GM21515 (cell line): ENCODE measurements around the gene GNL2.

Source experiments
- ATAC-seq: cut with Tn5 transposase; IDR thresholded peaks from one replicate; pipeline ENCODE4 v1.9.1; 2021; ENCODE audit not compliant: unreplicated experiment

GNL2 gene

GRCh38 chr1:37595440-37596181 lies at the start of gene GNL2:
GNL2 (minus strand) TSS chr1:37595937; CDS start chr1:37595822, 115 bp downstream.
- peak; percentile 92 for ATAC-seq

- ATAC-seq: no peak
These were observed 45.3 kb upstream of the GNL2 start for GRCh38 chr1:37641059-37641458.

GRCh38 chr1:37636435-37636834 lies 40.7 kb upstream of the GNL2 start:
- ATAC-seq: no peak

GRCh38 chr1:37634992-37635902 lies 39.5 kb upstream of the GNL2 start:
- no peak for ATAC-seq

- no peak for ATAC-seq
These were observed 38.7 kb upstream of the GNL2 start, which contains the start of gene RSPO1 for GRCh38 chr1:37634244-37634991. RSPO1 (minus strand) TSS chr1:37634892; CDS start chr1:37629661, 5,231 bp downstream.

- ATAC-seq: no peak
These were observed 38.2 kb upstream of the GNL2 start for GRCh38 chr1:37633938-37634243.

- no peak for ATAC-seq
These were observed 37.6 kb upstream of the GNL2 start for GRCh38 chr1:37633040-37633937.

GRCh38 chr1:37631036-37631435 lies 35.3 kb upstream of the GNL2 start:
- no peak for ATAC-seq

GRCh38 chr1:37630426-37631028 lies 34.8 kb upstream of the GNL2 start:
- ATAC-seq: no peak

- no peak for ATAC-seq
These were observed 34.1 kb upstream of the GNL2 start for GRCh38 chr1:37629726-37630425.

GRCh38 chr1:37629008-37629407 lies 33.3 kb upstream of the GNL2 start:
- no peak for ATAC-seq

- ATAC-seq: no peak
These were observed 32.4 kb upstream of the GNL2 start for GRCh38 chr1:37628026-37628556.

GRCh38 chr1:37622131-37622530 lies 26.4 kb upstream of the GNL2 start:
- no peak for ATAC-seq

- no peak for ATAC-seq
These were observed 25.7 kb upstream of the GNL2 start for GRCh38 chr1:37621326-37621870.

- no peak for ATAC-seq
These were observed 25.0 kb upstream of the GNL2 start for GRCh38 chr1:37620707-37621106.

GRCh38 chr1:37616330-37616729 lies 20.6 kb upstream of the GNL2 start:
- ATAC-seq: no peak

- ATAC-seq: no peak
These were observed 18.4 kb upstream of the GNL2 start for GRCh38 chr1:37614105-37614504.

- no peak for ATAC-seq
These were observed 16.4 kb upstream of the GNL2 start for GRCh38 chr1:37612186-37612585.

- no peak for ATAC-seq
These were observed 14.3 kb upstream of the GNL2 start for GRCh38 chr1:37609994-37610393.
